PC-3 (cell line): ENCODE results near the gene DND1. TPM values are rescaled to one million over a fixed set of nuclear protein-coding genes. Genes with fewer than 3 reads are reported as not detected.

Experiments
- ATAC-seq: fragments of 200-7000 bp; cut with Tn5 transposase; 2 replicates; pipeline ENCODE4 v1.9.1; 2020; ENCODE audit warnings: mild to moderate bottlenecking, moderate library complexity
- BruUV-seq: library from RNA; stranded (reverse); fragments of 400-500 nt; replicated peaks from 2 replicates; lab custom pipeline; 2021; lab: Mats Ljungman, UMichigan
- CTCF ChIA-PET: fragments of 300-600 bp; sonication (Branson Sonifier 250); formaldehyde crosslinking; loops from one replicate; lab custom pipeline; 2022; ENCODE audit warnings: antibody characterized with exemption; lab: Charles Lee
- POLR2A ChIA-PET: fragments of 300-600 bp; sonication (Branson Sonifier 250); formaldehyde crosslinking; loops from one replicate; lab custom pipeline; 2022; ENCODE audit warnings: antibody characterized with exemption; ENCODE audit not compliant: unreplicated experiment; lab: Charles Lee
- DNase-seq: peaks from one replicate; pipeline ENCODE4 v3.0.0-alpha.2; 2015
- H2AFZ ChIP-seq: fragments of 300-600 bp; sonication (generic); 2 replicates; pipeline ENCODE4 v1.6.0; 2016; ENCODE audit warnings: antibody characterized with exemption, low read length
- H3F3A ChIP-seq: fragments of 300-600 bp; sonication (generic); one replicate; pipeline ENCODE4 v1.6.0; 2017; ENCODE audit warnings: antibody characterized with exemption, low read length, control low read depth, mild to moderate bottlenecking; ENCODE audit not compliant: unreplicated experiment
- H3K27ac ChIP-seq: fragments of 300-600 bp; sonication (generic); 2 replicates; pipeline ENCODE4 v1.5.1; 2016; ENCODE audit warnings: mild to moderate bottlenecking, low read length
- H3K27me3 ChIP-seq: fragments of 300-600 bp; sonication (generic); 2 replicates; pipeline ENCODE4 v1.6.1; 2016; ENCODE audit warnings: low read length, mixed read lengths
- H3K36me3 ChIP-seq: fragments of 300-600 bp; sonication (generic); 2 replicates; pipeline ENCODE4 v1.6.1; 2016; ENCODE audit warnings: low read depth, mixed run types, low read length, mixed read lengths
- H3K4me1 ChIP-seq: fragments of 300-600 bp; sonication (generic); 2 replicates; pipeline ENCODE4 v1.5.1; 2016; ENCODE audit warnings: low read length; ENCODE audit not compliant: insufficient read depth
- H3K4me2 ChIP-seq: fragments of 300-600 bp; sonication (generic); 2 replicates; pipeline ENCODE4 v1.6.0; 2016; ENCODE audit warnings: low read length
- H3K4me3 ChIP-seq: fragments of 300-600 bp; sonication (generic); 2 replicates; pipeline ENCODE4 v1.5.1; 2016; ENCODE audit warnings: mild to moderate bottlenecking, low read length, mixed read lengths
- H3K79me2 ChIP-seq: fragments of 300-600 bp; sonication (generic); 2 replicates; pipeline ENCODE4 v1.6.1; 2017; ENCODE audit warnings: low read length, mixed read lengths
- H3K9ac ChIP-seq: fragments of 300-600 bp; sonication (generic); 2 replicates; pipeline ENCODE4 v1.6.0; 2016; ENCODE audit warnings: mild to moderate bottlenecking, low read length
- H3K9me2 ChIP-seq: fragments of 300-600 bp; sonication (generic); replicated peaks from 2 replicates; pipeline ENCODE4 v1.6.1; 2016; ENCODE audit warnings: mixed run types, low read length, mixed read lengths
- H3K9me3 ChIP-seq: fragments of 300-600 bp; sonication (generic); 2 replicates; pipeline ENCODE4 v1.6.1; 2016; ENCODE audit warnings: low read length, mixed read lengths
- H4K20me1 ChIP-seq: fragments of 300-600 bp; sonication (generic); 2 replicates; pipeline ENCODE4 v1.6.1; 2016; ENCODE audit warnings: low read length, mixed read lengths
- CTCF ChIP-seq: fragments of 300-600 bp; sonication (generic); conservative IDR thresholded peaks from 2 replicates; pipeline ENCODE4 v1.5.1; 2017; ENCODE audit warnings: antibody characterized with exemption, low read depth, mild to moderate bottlenecking, low read length
- EZH2 ChIP-seq: fragments of 300-600 bp; sonication (generic); IDR thresholded peaks from one replicate; pipeline ENCODE4 v1.6.1; 2017; ENCODE audit warnings: antibody characterized with exemption, mild to moderate bottlenecking, low read length; ENCODE audit not compliant: unreplicated experiment
- EZH2phosphoT487 ChIP-seq: fragments of 300-600 bp; sonication (generic); IDR thresholded peaks from 2 replicates; pipeline ENCODE4 v1.6.1; 2018; ENCODE audit warnings: mild to moderate bottlenecking, antibody characterized with exemption, low read length, borderline replicate concordance
- intact Hi-C: fragments of 100-400 bp; cut with micrococcal nuclease; formaldehyde crosslinking; loops from 2 replicates; pipeline ENCODE4 v1.9.0; 2023
- total RNA-seq: library from RNA; depleted of rRNA; stranded (reverse); fragments of >200 nt; gene quantifications from 2 replicates; pipeline ENCODE4 v1.2.3, GENCODE V29; 2014

The DND1 gene
- total RNA-seq, 1 experiment from 2014 or later = 1.1 TPM

GRCh38 chr5:140635291-140636257, 37.8 kb downstream of the DND1 start:
- H3K4me2 ChIP-seq = no peak overlapping the region
- no peak overlapping the region for H2AFZ ChIP-seq
- POLR2A ChIA-PET = interaction anchor here (0.6 kb wide), 2 partner anchors 138 to 448 kb away, joined by 5 to 17 read pairs; no protein-coding TSS in a partner anchor
- no peaks in the 10 kb centered on the region for H3K9me2 ChIP-seq
- H3K27me3 ChIP-seq = no peaks in the 10 kb centered on the region
- TF ChIP-seq CTCF = no peak
- TF ChIP-seq EZH2 = no peak
- no peak for TF ChIP-seq EZH2phosphoT487
- no peaks in the 10 kb centered on the region for H3K9me3 ChIP-seq
- no peaks in the 10 kb centered on the region for H3F3A ChIP-seq
- no peak for ATAC-seq
- intact Hi-C loops = no loop called here
- peaks cover 13% of the 10 kb centered on the region for H3K79me2 ChIP-seq
- no peak for DNase-seq
- H3K4me3 ChIP-seq = no peak overlapping the region
- no peak overlapping the region for H3K27ac ChIP-seq
- H4K20me1 ChIP-seq = no peaks in the 10 kb centered on the region
- CTCF ChIA-PET = interaction anchor here (0.6 kb wide), 1 partner anchor 106 kb away, joined by 3 read pairs; no protein-coding TSS in a partner anchor
- peaks cover 9% of the 10 kb centered on the region; the same call in 1 of the 2 replicates for H3K4me1 ChIP-seq
- no peak overlapping the region for H3K9ac ChIP-seq
- H3K36me3 ChIP-seq = no peaks in the 10 kb centered on the region
- no TSS peak for BruUV-seq

DNA sequence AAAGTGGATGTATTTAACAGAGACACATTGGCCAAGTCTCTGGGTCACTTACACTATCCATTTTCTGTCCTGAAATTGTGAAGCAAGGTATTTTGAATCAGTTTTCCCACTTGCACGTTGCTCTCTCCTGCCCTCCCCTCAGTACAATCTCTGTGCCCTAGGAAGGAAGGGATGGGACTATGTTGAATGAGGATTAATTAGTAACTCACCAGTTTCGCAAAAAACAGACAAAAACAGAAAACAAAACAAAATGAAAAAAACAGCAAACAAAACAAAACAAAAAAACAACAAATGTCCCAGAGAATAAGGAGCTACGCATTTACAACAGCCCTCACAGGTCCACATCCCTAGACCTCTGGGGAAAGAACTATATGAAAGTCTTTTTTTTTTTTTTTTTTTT, 39.3 kb downstream of the DND1 start:
- ChIA-PET POLR2A (no interaction called here), CTCF (interaction anchor here (0.7 kb wide), 1 partner anchor 87 kb away, joined by 4 read pairs; no protein-coding TSS in a partner anchor)

More for the DNA sequence above, 39.3 kb downstream of the DND1 start:
- Histone ChIP-seq H3K4me3 (no peak overlapping the region), H3K27ac (no peak overlapping the region), H3K9me3 (no peaks in the 10 kb centered on the region), H3K27me3 (no peaks in the 10 kb centered on the region), H3K4me2 (no peak overlapping the region), H4K20me1 (no peaks in the 10 kb centered on the region), H3K9ac (no peak overlapping the region), H3K4me1 (0 out of 2 replicates have a peak, but pooled peaks cover 4% of the 10 kb centered on the region), H3F3A (no peaks in the 10 kb centered on the region), H3K36me3 (no peaks in the 10 kb centered on the region), H3K9me2 (no peaks in the 10 kb centered on the region), H2AFZ (no peak overlapping the region), H3K79me2 (no peaks in the 10 kb centered on the region)
- TF ChIP-seq EZH2 = no peak
- no peak for TF ChIP-seq EZH2phosphoT487
- TF ChIP-seq CTCF = no peak
- no peak for ATAC-seq
- BruUV-seq = no TSS peak
- intact Hi-C loops = no loop called here
- no peak for DNase-seq
